MCF 10A (cell line): Measurements from ENCODE around the gene SRPRB. TPM values are rescaled to one million over a fixed set of nuclear protein-coding genes. Genes with fewer than 3 reads are reported as not detected.

Source experiments
- BruUV-seq: library from RNA; stranded (reverse); fragments of 400-500 nt; replicated peaks from 2 replicates; lab custom pipeline; 2021; lab: Mats Ljungman, UMichigan
- CTCF ChIA-PET: fragments of 300-600 bp; sonication (Branson Sonifier 250); formaldehyde crosslinking; extraction: SDS; loops from one replicate; lab custom pipeline; 2021; ENCODE audit warnings: antibody characterized with exemption, inconsistent platforms; lab: Yijun Ruan, JAX
- POLR2A ChIA-PET: fragments of 300-600, 350-650 bp; sonication (Branson Sonifier 250); formaldehyde crosslinking; extraction: SDS; loops from one replicate; lab custom pipeline; 2020; ENCODE audit warnings: antibody characterized with exemption, inconsistent platforms; lab: Yijun Ruan, JAX
- DNase-seq: peaks from one replicate; pipeline ENCODE4 v3.0.0-alpha.2; 2018; ENCODE audit not compliant: unreplicated experiment
- H3K27ac Mint-ChIP-seq: one replicate; pipeline ENCODE4 v1.8.0; 2022; ENCODE audit warnings: mild to moderate bottlenecking, low read depth, mixed read lengths; ENCODE audit not compliant: unreplicated experiment
- H3K27me3 Mint-ChIP-seq: one replicate; pipeline ENCODE4 v1.8.0; 2022; ENCODE audit warnings: mixed read lengths; ENCODE audit not compliant: insufficient read depth, unreplicated experiment
- H3K36me3 Mint-ChIP-seq: one replicate; pipeline ENCODE4 v1.8.0; 2022; ENCODE audit warnings: mild to moderate bottlenecking, moderate library complexity, mixed read lengths; ENCODE audit not compliant: insufficient read depth, unreplicated experiment
- H3K4me1 Mint-ChIP-seq: one replicate; pipeline ENCODE4 v1.8.0; 2022; ENCODE audit warnings: mixed read lengths; ENCODE audit not compliant: insufficient read depth, unreplicated experiment
- H3K4me3 Mint-ChIP-seq: one replicate; pipeline ENCODE4 v1.8.0; 2022; ENCODE audit warnings: mild to moderate bottlenecking, moderate library complexity, mixed read lengths; ENCODE audit not compliant: unreplicated experiment
- H3K9me3 Mint-ChIP-seq: one replicate; pipeline ENCODE4 v1.8.0; 2022; ENCODE audit warnings: mixed read lengths; ENCODE audit not compliant: unreplicated experiment
- CTCF ChIP-seq: fragments of 200-600 bp; IDR thresholded peaks from one replicate; pipeline ENCODE4 v1.8.0; 2022; ENCODE audit warnings: antibody characterized with exemption, mild to moderate bottlenecking; ENCODE audit not compliant: unreplicated experiment
- intact Hi-C: fragments of 100-400 bp; cut with micrococcal nuclease; formaldehyde crosslinking; loops from 2 replicates; pipeline ENCODE4 v1.14.1; 2022
- total RNA-seq: library from RNA; stranded (reverse); gene quantifications from 2 replicates; pipeline ENCODE4 v1.2.3, GENCODE V29; 2022

The SRPRB gene
- total RNA-seq, 1 experiment from 2014 or later = 180 TPM

GRCh38 chr3:133781570-133781969 lies 24.0 kb upstream of the SRPRB start:
- ChIA-PET POLR2A (interaction anchor here (0.7 to 0.8 kb wide), 2 partner anchors 119 to 187 kb away, joined by 3 read pairs; partner anchors contain the start of gene TOPBP1), CTCF (interaction anchor here (0.7 to 1.2 kb wide), 3 partner anchors 14 to 63 kb away, joined by 3 to 4 read pairs (median 3); no protein-coding TSS in a partner anchor)
- H3K27ac Mint-ChIP-seq = no peak overlapping the region

GRCh38 chr3:133782454-133782853 lies 23.2 kb upstream of the SRPRB start:
- BruUV-seq = no TSS peak
- H3K4me3 Mint-ChIP-seq = no peak overlapping the region
- CTCF ChIA-PET = interaction anchor here (1.0 kb wide), 1 partner anchor 9 kb away, joined by 4 read pairs; no protein-coding TSS in a partner anchor
- intact Hi-C loops = no loop called here
- TF ChIP-seq CTCF = no peak
- POLR2A ChIA-PET = no interaction called here
- H3K9me3 Mint-ChIP-seq = no peaks in the 10 kb centered on the region
- peaks cover 40% of the 10 kb centered on the region for H3K27me3 Mint-ChIP-seq
- no peaks in the 10 kb centered on the region for H3K36me3 Mint-ChIP-seq
- no peak overlapping the region for H3K27ac Mint-ChIP-seq
- no peak for DNase-seq
- H3K4me1 Mint-ChIP-seq = no peaks in the 10 kb centered on the region

More at GRCh38 chr3:133781570-133781969, 24.0 kb upstream of the SRPRB start:
- Mint-ChIP-seq H3K4me1 (no peaks in the 10 kb centered on the region), H3K4me3 (no peak overlapping the region), H3K9me3 (no peaks in the 10 kb centered on the region), H3K36me3 (no peaks in the 10 kb centered on the region), H3K27me3 (peaks cover 49% of the 10 kb centered on the region)
- no peak for TF ChIP-seq CTCF
- no TSS peak for BruUV-seq
- intact Hi-C loops = no loop called here
- DNase-seq = no peak

- no peaks in the 10 kb centered on the region for H3K36me3 Mint-ChIP-seq
- H3K9me3 Mint-ChIP-seq = no peaks in the 10 kb centered on the region
- H3K4me3 Mint-ChIP-seq = no peak overlapping the region
- no peak for DNase-seq
- H3K27me3 Mint-ChIP-seq = peaks cover 32% of the 10 kb centered on the region
- POLR2A ChIA-PET = no interaction called here
- H3K4me1 Mint-ChIP-seq = no peaks in the 10 kb centered on the region
- H3K27ac Mint-ChIP-seq = no peak overlapping the region
- CTCF ChIA-PET = interaction anchor here (0.8 to 1.0 kb wide), 2 partner anchors 8 to 699 kb away, joined by 3 to 4 read pairs; no protein-coding TSS in a partner anchor
- no TSS peak for BruUV-seq
- intact Hi-C loops = no loop called here
- TF ChIP-seq CTCF = no peak
These were observed 21.9 kb upstream of the SRPRB start for GRCh38 chr3:133783762-133784161.

- H3K27ac Mint-ChIP-seq = no peak overlapping the region
- DNase-seq = no peak
- TF ChIP-seq CTCF = no peak
- POLR2A ChIA-PET = no interaction called here
- no peaks in the 10 kb centered on the region for H3K36me3 Mint-ChIP-seq
- H3K9me3 Mint-ChIP-seq = peaks cover 8% of the 10 kb centered on the region
- no peaks in the 10 kb centered on the region for H3K27me3 Mint-ChIP-seq
- no TSS peak for BruUV-seq
- CTCF ChIA-PET = no interaction called here
- no peak overlapping the region for H3K4me3 Mint-ChIP-seq
- no peaks in the 10 kb centered on the region for H3K4me1 Mint-ChIP-seq
- intact Hi-C loops = no loop called here
These were observed 17.6 kb upstream of the SRPRB start for GRCh38 chr3:133788024-133788423.
